ENCODE data around the gene TRO.

The TRO gene

GRCh38 chrX:54961750-54962149 is 41.1 kb downstream of the TRO start:
- DNase-seq, result no peak

DNA sequence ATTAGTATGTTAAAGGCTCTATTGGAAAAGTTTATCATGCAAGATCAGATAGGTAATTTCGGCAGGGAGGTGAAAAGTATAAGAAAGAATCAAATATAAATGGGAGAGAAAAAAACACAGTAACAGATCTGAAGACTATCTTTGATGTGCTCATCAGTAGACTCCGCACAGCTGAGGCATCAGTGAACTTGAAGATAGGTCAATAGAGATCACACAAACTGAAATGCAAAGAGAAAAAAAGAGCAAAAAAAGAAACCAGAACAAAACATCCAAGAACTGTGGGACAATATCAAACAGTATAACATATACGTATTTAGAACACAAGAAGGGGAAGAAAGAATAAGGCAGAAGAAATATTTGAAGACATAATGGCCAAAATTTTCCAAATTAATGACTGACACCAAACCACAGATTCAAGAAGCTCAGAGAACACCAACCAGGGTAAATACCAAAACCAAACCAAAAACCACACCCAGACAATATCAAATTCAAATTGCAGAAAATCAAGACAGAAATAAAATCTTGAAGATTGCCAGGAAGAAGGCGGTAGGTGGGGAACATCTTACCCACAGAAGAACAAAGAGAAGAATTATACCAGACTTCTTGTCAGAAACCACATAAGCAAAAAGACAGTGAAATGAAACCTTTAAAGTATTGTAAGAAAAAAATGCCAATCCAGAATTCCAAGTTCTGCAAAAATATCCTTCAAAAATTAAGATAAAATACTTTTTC is 44.3 kb downstream of the TRO start:
- DNase-seq, result no peak

DNA sequence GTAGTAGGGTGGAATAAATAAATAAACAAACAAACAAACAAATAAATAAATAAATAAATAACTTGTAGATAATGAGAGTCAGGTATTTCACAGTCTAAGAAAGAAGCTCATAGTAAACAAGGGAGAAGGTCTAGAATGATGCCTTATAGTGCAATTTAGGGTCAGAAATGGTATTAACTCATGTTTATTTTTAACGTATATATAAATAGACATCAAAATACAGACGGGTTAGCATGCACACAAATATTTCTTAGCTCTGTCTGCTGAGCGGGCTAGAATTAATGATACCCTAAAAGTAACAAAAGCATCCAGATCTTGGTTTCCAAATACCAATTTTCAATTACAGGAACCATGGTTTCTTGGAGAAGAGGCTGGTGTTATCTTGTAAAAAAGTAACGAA is 56.8 kb downstream of the TRO start:
- DNase-seq, result no peak

DNA sequence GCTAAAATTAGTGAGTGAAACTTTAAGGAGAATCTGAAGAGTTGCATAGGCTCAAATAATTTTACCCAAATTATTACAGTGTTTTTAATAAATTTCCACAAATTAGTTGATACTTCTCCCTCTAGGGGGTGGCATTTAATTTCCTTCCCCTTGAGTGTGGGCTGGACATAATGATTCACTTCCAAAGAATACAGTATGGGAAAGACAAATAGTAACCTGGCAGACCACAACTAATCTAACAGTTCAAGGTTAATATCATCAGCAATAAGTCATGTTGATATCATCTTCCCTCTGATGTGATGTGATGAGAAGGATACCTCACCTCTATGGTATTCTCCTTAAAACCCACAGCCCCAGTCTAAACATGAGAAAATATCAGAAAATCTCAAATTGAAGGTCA is 57.8 kb downstream of the TRO start:
- no peak for DNase-seq

DNA sequence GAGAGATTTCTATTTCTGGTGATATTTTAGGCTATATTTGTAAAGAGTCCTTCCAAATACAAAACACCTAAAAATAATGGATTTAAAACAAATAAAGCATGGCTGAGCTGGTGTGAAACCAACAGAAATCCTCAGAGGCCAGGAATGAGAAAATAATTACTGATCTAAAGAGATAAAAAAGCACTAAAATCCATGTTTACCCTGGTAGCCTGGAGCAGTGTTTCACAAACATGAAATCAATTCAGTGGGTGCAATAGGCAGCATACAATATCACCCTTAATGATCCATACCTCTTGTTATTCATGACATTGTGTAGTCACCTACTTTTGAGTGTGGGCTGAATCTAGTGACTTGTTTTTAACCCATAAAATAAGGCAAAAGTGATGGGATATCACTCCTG is 58.8 kb downstream of the TRO start:
- no peak for DNase-seq

GRCh38 chrX:54980334-54980733 is 59.7 kb downstream of the TRO start:
- no peak for DNase-seq

All from activated CD4-positive, alpha-beta T cell treated with anti-CD3 and anti-CD28 coated beads, Interleukin-10, Interleukin-2, amounts not matched to agents 100 ng/mL and 50 ng/mL, durations not matched to agents 16 hours and 8 hours (primary cell).